Right lobe of liver (tissue), 4 donors: ENCODE results near the gene AGL.

Experiments
- POLR2A ChIP-seq: fragments of 450-650 bp; IDR thresholded peaks from one replicate; pipeline ENCODE4 v1.6.1; 2017; ENCODE audit warnings: antibody characterized with exemption, mild to moderate bottlenecking
- TF ChIP-seq, protein P1 (sequence below), 4 donors: fragments of 200-600 bp in 3 of 4; fragments of 450-650 bp in 1 of 4; IDR thresholded peaks; one replicate each; pipeline versions ENCODE4 v1.5.1 to v1.8.0; 2016 to 2022; ENCODE audit warnings: antibody characterized with exemption in 4 of 4, mild to moderate bottlenecking in 2 of 4
- donor health status: DM: no; HTN: no; CAD: no.
- donor health status: DM: no; HTN: no; CAD: no.
- donor health status: DM: no; HTN: yes; CAD: no.

GRCh38 chr1:99877568-99877967 lies 27.4 kb downstream of the AGL start:
- TF ChIP-seq, protein P1, sequence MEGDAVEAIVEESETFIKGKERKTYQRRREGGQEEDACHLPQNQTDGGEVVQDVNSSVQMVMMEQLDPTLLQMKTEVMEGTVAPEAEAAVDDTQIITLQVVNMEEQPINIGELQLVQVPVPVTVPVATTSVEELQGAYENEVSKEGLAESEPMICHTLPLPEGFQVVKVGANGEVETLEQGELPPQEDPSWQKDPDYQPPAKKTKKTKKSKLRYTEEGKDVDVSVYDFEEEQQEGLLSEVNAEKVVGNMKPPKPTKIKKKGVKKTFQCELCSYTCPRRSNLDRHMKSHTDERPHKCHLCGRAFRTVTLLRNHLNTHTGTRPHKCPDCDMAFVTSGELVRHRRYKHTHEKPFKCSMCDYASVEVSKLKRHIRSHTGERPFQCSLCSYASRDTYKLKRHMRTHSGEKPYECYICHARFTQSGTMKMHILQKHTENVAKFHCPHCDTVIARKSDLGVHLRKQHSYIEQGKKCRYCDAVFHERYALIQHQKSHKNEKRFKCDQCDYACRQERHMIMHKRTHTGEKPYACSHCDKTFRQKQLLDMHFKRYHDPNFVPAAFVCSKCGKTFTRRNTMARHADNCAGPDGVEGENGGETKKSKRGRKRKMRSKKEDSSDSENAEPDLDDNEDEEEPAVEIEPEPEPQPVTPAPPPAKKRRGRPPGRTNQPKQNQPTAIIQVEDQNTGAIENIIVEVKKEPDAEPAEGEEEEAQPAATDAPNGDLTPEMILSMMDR (IDR thresholded peaks at IDR 0.05) = no peak
- no peak for TF ChIP-seq POLR2A
